Ovary (tissue), 3 donors: Measurements from ENCODE around the gene KAT6B.

Experiments used
- EP300 ChIP-seq: sonication (generic); formaldehyde crosslinking; IDR thresholded peaks from one replicate; pipeline ENCODE4 v1.6.1; 2017; ENCODE audit warnings: antibody characterized with exemption
- POLR2A ChIP-seq: fragments of 450-650 bp; IDR thresholded peaks from one replicate; pipeline ENCODE4 v1.6.1; 2017; ENCODE audit warnings: antibody characterized with exemption, mild to moderate bottlenecking, moderate library complexity
- TF ChIP-seq, protein P1 (sequence below), 3 donors: fragments of 450-650 bp in 2 of 3; fragments of 200-600 bp in 1 of 3; IDR thresholded peaks; one replicate each; pipeline versions ENCODE4 v1.5.1 to v1.8.0; 2016 to 2022; ENCODE audit warnings: antibody characterized with exemption in 3 of 3, mild to moderate bottlenecking in 1 of 3
- donor health status: DM: no; HTN: no; CAD: no.

DNA sequence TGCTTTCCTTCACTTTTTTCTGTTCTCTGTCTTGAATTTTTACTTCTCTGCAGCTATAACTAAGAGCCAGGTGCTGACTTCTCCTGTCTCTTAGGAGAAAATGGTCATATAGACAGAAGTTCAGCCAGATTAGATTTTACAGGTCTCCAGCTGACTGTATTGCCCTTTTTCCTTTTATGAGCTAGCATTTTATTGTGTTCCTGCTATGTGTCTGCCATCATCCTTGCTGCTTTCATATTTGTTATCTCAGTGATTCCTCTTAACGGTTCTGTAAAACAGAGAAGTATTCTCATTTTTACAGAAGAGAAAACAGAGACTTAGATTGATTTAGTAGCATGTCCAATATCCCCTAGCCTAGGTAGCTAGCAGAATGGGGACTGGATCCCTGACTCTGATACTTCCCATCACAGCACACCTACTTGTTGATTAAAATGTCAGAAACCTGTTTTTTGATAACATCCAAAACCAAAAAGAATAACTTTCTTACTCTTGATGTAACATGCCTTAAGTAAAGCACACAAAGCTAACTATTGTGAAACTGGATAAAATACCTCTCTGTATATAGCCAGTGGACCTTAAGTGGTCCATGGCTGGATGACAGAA lies 5.2 kb downstream of the KAT6B start:
- TF ChIP-seq, protein P1, sequence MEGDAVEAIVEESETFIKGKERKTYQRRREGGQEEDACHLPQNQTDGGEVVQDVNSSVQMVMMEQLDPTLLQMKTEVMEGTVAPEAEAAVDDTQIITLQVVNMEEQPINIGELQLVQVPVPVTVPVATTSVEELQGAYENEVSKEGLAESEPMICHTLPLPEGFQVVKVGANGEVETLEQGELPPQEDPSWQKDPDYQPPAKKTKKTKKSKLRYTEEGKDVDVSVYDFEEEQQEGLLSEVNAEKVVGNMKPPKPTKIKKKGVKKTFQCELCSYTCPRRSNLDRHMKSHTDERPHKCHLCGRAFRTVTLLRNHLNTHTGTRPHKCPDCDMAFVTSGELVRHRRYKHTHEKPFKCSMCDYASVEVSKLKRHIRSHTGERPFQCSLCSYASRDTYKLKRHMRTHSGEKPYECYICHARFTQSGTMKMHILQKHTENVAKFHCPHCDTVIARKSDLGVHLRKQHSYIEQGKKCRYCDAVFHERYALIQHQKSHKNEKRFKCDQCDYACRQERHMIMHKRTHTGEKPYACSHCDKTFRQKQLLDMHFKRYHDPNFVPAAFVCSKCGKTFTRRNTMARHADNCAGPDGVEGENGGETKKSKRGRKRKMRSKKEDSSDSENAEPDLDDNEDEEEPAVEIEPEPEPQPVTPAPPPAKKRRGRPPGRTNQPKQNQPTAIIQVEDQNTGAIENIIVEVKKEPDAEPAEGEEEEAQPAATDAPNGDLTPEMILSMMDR (IDR thresholded peaks at IDR 0.05) = no peak
- no peak for TF ChIP-seq POLR2A
- no peak for TF ChIP-seq EP300
